ENCODE measurements around the gene ARHGAP45. TPM values are rescaled to one million over a fixed set of nuclear protein-coding genes. Genes with fewer than 3 reads are reported as not detected.

Gene ARHGAP45
- total RNA-seq: 50.0 TPM
- polyA plus RNA-seq (ENCODE audit: insufficient read depth, low read depth, low replicate concordance): 11.8 TPM
- long read RNA-seq, donor 1, full-length matches to known transcripts: 1 of 97 reads
- long read RNA-seq, donor 1, partial matches to known transcripts: 34 of 97 reads
- long read RNA-seq, donor 1, other reads (novel, unspliced or antisense): 62 of 97 reads
- long read RNA-seq, donor 2: 0 reads
- long read RNA-seq, donor 3, full-length matches to known transcripts: 2 of 167 reads
- long read RNA-seq, donor 3, partial matches to known transcripts: 52 of 167 reads
- long read RNA-seq, donor 3, other reads (novel, unspliced or antisense): 113 of 167 reads
- long read RNA-seq, donor 4, partial matches to known transcripts: 0 of 2 reads
- long read RNA-seq, donor 4, other reads (novel, unspliced or antisense): 0 of 2 reads
- long read RNA-seq, donor 5: 0 reads
- long read RNA-seq, donor 6, partial matches to known transcripts: 0 of 2 reads
- long read RNA-seq, donor 6, other reads (novel, unspliced or antisense): 0 of 2 reads
- long read RNA-seq, donor 7, full-length matches to known transcripts: 19 of 44 reads
- long read RNA-seq, donor 7, partial matches to known transcripts: 9 of 44 reads
- long read RNA-seq, donor 7, other reads (novel, unspliced or antisense): 16 of 44 reads
- long read RNA-seq, donor 8: 0 reads
- long read RNA-seq, donor 9, partial matches to known transcripts: 13 of 76 reads
- long read RNA-seq, donor 9, other reads (novel, unspliced or antisense): 63 of 76 reads
- long read RNA-seq, donor 10, partial matches to known transcripts: 72 of 158 reads
- long read RNA-seq, donor 10, other reads (novel, unspliced or antisense): 83 of 158 reads

GRCh38 chr19:1066748-1067340 lies at the start of gene ARHGAP45:
Gene ARHGAP45, plus strand, starts transcription at chr19:1067167. Its CDS starts 239 bp downstream, at chr19:1067406.
- Histone ChIP-seq H3K27me3 (ENCODE audit: control insufficient read depth, insufficient read depth, low read length) (peaks cover 17% of the 10 kb centered on the region), H3K9ac (ENCODE audit: low read length in 3 of 3) (no peak within 1 kb of the TSS), H3K36me3 (ENCODE audit: control insufficient read depth in 2 of 3, insufficient read depth in 3 of 3, low read length in 3 of 3) (no peaks in the 10 kb centered on the region), H3K4me3 (ENCODE audit: low read length in 3 of 3) (no peak within 1 kb of the TSS), H3K9me3 (ENCODE audit: control insufficient read depth in 2 of 3, insufficient read depth in 1 of 3, low read length in 3 of 3) (no peaks in the 10 kb centered on the region), H3K27ac (ENCODE audit: low read depth in 2 of 2, low read length in 2 of 2) (peak within 1 kb of the TSS in 1 of 2 donors; percentile 72), H3K4me1 (ENCODE audit: control insufficient read depth in 2 of 3, insufficient read depth in 2 of 3, low read depth in 1 of 3, low read length in 3 of 3) (peaks cover 0 to 19% (median 4%) of the 10 kb centered on the region in 3 donors)
- FAIRE-seq (no peak), DNase-seq (peak in 1 of 5 donors; percentile 89)
- no peak for TF ChIP-seq CTCF (IDR thresholded peaks at IDR 0.05; ENCODE audit: borderline replicate concordance, extremely low read depth, insufficient read depth)
- intact Hi-C loops (cut with DNase I): no loop called here

- FAIRE-seq (no peak), DNase-seq (no peak)
- H3K27ac ChIP-seq (ENCODE audit: low read depth in 2 of 2, low read length in 2 of 2): no peak overlapping the region
- peaks cover 0 to 46% (median 8%) of the 10 kb centered on the region in 3 donors for H3K4me1 ChIP-seq (ENCODE audit: control insufficient read depth in 2 of 3, insufficient read depth in 2 of 3, low read depth in 1 of 3, low read length in 3 of 3)
- H3K9ac ChIP-seq (ENCODE audit: low read length in 3 of 3): no peak overlapping the region
- intact Hi-C loops (cut with DNase I): no loop called here
- no peaks in the 10 kb centered on the region for H3K27me3 ChIP-seq (ENCODE audit: control insufficient read depth, insufficient read depth, low read length)
- peaks cover 0 to 9% (median 0%) of the 10 kb centered on the region in 3 donors for H3K36me3 ChIP-seq (ENCODE audit: control insufficient read depth in 2 of 3, insufficient read depth in 3 of 3, low read length in 3 of 3)
- H3K4me3 ChIP-seq (ENCODE audit: low read length in 3 of 3): no peak overlapping the region
- no peaks in the 10 kb centered on the region for H3K9me3 ChIP-seq (ENCODE audit: control insufficient read depth in 2 of 3, insufficient read depth in 1 of 3, low read length in 3 of 3)
- TF ChIP-seq CTCF (IDR thresholded peaks at IDR 0.05; ENCODE audit: borderline replicate concordance, extremely low read depth, insufficient read depth): no peak
Observed at GRCh38 chr19:1017906-1018305, 49.1 kb upstream of the ARHGAP45 start.

- DNase-seq: no peak
- Histone ChIP-seq H3K4me1 (ENCODE audit: control insufficient read depth in 2 of 3, insufficient read depth in 2 of 3, low read depth in 1 of 3, low read length in 3 of 3) (peaks cover 0 to 46% (median 8%) of the 10 kb centered on the region in 3 donors), H3K9me3 (ENCODE audit: control insufficient read depth in 2 of 3, insufficient read depth in 1 of 3, low read length in 3 of 3) (no peaks in the 10 kb centered on the region), H3K27ac (ENCODE audit: low read depth in 2 of 2, low read length in 2 of 2) (no peak overlapping the region), H3K4me3 (ENCODE audit: low read length in 3 of 3) (no peak overlapping the region), H3K27me3 (ENCODE audit: control insufficient read depth, insufficient read depth, low read length) (no peaks in the 10 kb centered on the region), H3K36me3 (ENCODE audit: control insufficient read depth in 2 of 3, insufficient read depth in 3 of 3, low read length in 3 of 3) (peaks cover 0 to 4% (median 0%) of the 10 kb centered on the region in 3 donors), H3K9ac (ENCODE audit: low read length in 3 of 3) (no peak overlapping the region)
- FAIRE-seq: no peak
- TF ChIP-seq CTCF (IDR thresholded peaks at IDR 0.05; ENCODE audit: borderline replicate concordance, extremely low read depth, insufficient read depth): no peak
- intact Hi-C loops (cut with DNase I): no loop called here
Observed at GRCh38 chr19:1018393-1018792, 48.6 kb upstream of the ARHGAP45 start.

Measured in kidney (tissue), 22 donors.